HPDE6-E6E7 (cell line): ENCODE data around the gene PCDHA8.
"Not testable (repeated sequence)": the region's sequence is repeated elsewhere in the genome, so short reads cannot be mapped to it uniquely, and the experiment has no call there.

Experiments
- DNase-seq: peaks from one replicate; pipeline ENCODE4 v3.0.0; 2011; ENCODE audit warnings: missing footprints; ENCODE audit errors: extremely low spot score

The PCDHA8 gene

GRCh38 chr5:140829511-140830501 is 11.2 kb upstream of the PCDHA8 start:
- not testable (repeated sequence) for DNase-seq

GRCh38 chr5:140833993-140834392 is 7.0 kb upstream of the PCDHA8 start, which contains the start of gene PCDHA7:
Gene PCDHA7, plus strand, starts transcription at chr5:140834269. Its CDS starts 115 bp downstream, at chr5:140834384.
- no peak for DNase-seq

- not testable (repeated sequence) for DNase-seq
Observed at GRCh38 chr5:140834439-140835008, 6.5 kb upstream of the PCDHA8 start.

GRCh38 chr5:140835622-140836510 is 5.1 kb upstream of the PCDHA8 start:
- no peak for DNase-seq

- no peak for DNase-seq
Observed at GRCh38 chr5:140842798-140843733, 2.1 kb downstream of the PCDHA8 start.

GRCh38 chr5:140848139-140849102 is 7.4 kb downstream of the PCDHA8 start, which contains the start of gene PCDHA9:
Gene PCDHA9, plus strand, starts transcription at chr5:140848382. Its CDS starts 114 bp downstream, at chr5:140848496.
- not testable (repeated sequence) for DNase-seq

GRCh38 chr5:140849831-140850634 is 9.0 kb downstream of the PCDHA8 start:
- not testable (repeated sequence) for DNase-seq

- no peak for DNase-seq
Observed at GRCh38 chr5:140855772-140856674, 15.0 kb downstream of the PCDHA8 start, which contains the start of gene PCDHA10. Gene PCDHA10, plus strand, starts transcription at chr5:140855897. Its CDS starts 152 bp downstream, at chr5:140856049.

- no peak for DNase-seq
Observed at GRCh38 chr5:140857177-140857986, 16.4 kb downstream of the PCDHA8 start.

GRCh38 chr5:140857987-140858240 is 16.9 kb downstream of the PCDHA8 start:
- no peak for DNase-seq

- DNase-seq = no peak
Observed at GRCh38 chr5:140862441-140863295, 21.7 kb downstream of the PCDHA8 start.

- DNase-seq = peak; percentile 10
Observed at GRCh38 chr5:140868721-140869554, 28.0 kb downstream of the PCDHA8 start, which contains the start of gene PCDHA11. Gene PCDHA11, plus strand, starts transcription at chr5:140868957. Its CDS starts 147 bp downstream, at chr5:140869104.

- peak; percentile 11 for DNase-seq
Observed at GRCh38 chr5:140869555-140869886, 28.5 kb downstream of the PCDHA8 start.

GRCh38 chr5:140870221-140871201 is 29.5 kb downstream of the PCDHA8 start:
- DNase-seq = no peak
